Ovary (tissue), 10 donors: ENCODE data around the gene MUC3A. TPM values are rescaled to one million over a fixed set of nuclear protein-coding genes. Genes with fewer than 3 reads are reported as not detected.

ENCODE experiments used
- DNase-seq, 5 donors: peaks; one replicate each; pipeline ENCODE4 v3.0.0-alpha.2; 2019 to 2020
- H3K27ac ChIP-seq, 2 donors: fragments of 200-600 bp; one replicate each; pipeline versions ENCODE4 v1.5.1 to v1.8.0; 2019 to 2022
- H3K27me3 ChIP-seq: fragments of 200-600 bp; one replicate; pipeline ENCODE4 v1.8.0; 2022
- H3K36me3 ChIP-seq: fragments of 200-600 bp; sonication (generic); one replicate; pipeline ENCODE4 v1.5.1; 2019
- H3K4me1 ChIP-seq: one replicate; pipeline ENCODE4 v1.8.1; 2013; ENCODE audit warnings: mild to moderate bottlenecking, moderate library complexity; ENCODE audit not compliant: insufficient read depth
- H3K4me3 ChIP-seq: fragments of 200-600 bp; sonication (generic); one replicate; pipeline ENCODE4 v1.5.1; 2017
- H3K9me3 ChIP-seq, 2 donors: fragments of 200-600 bp in 1 of 2; sonication (generic) in 1 of 2; one replicate each; pipeline versions ENCODE4 v1.5.1 to v1.8.1; 2013 to 2019; ENCODE audit warnings: mild to moderate bottlenecking in 1 of 2, moderate library complexity in 1 of 2
- EP300 ChIP-seq: sonication (generic); formaldehyde crosslinking; IDR thresholded peaks from one replicate; pipeline ENCODE4 v1.6.1; 2017; ENCODE audit warnings: antibody characterized with exemption
- POLR2A ChIP-seq: fragments of 450-650 bp; IDR thresholded peaks from one replicate; pipeline ENCODE4 v1.6.1; 2017; ENCODE audit warnings: antibody characterized with exemption, mild to moderate bottlenecking, moderate library complexity
- WGBS, 3 donors: extraction: QIAGEN DNeasy Blood & Tissue Kit in 1 of 3; methylation state at CpG; one replicate each; pipeline versions ENCODE4 v1.1.5 to v1.1.7; 2013 to 2017; 5-methylcytosine and 5-hydroxymethylcytosine counted together
- intact Hi-C, 4 donors: fragments of 100-400 bp; cut with DNase I; formaldehyde crosslinking; loops; one replicate each; pipeline versions ENCODE4 v1.11.0 to v1.15.1; 2022 to 2023
- long read RNA-seq, 3 donors: library from polyadenylated mRNA in 2 of 3; unstranded in 2 of 3; transcript quantifications; one replicate each; pipeline ENCODE4 v2.0.0 and lab custom pipeline, GENCODE V29; 2021 to 2026
- polyA plus RNA-seq, 2 donors: library from polyadenylated mRNA; stranded (reverse); fragments of 200-250 nt in 1 of 2; fragments of 350-450 nt in 1 of 2; fragmentation: Illumina TruSeq in 1 of 2; extraction: RNeasy Lipid Tissue Mini Kit (QIAGEN cat#74804) in 1 of 2; gene quantifications; one replicate each; pipeline ENCODE4 v1.2.3, GENCODE V29; 2013 to 2014
- total RNA-seq, 7 donors: library from RNA; depleted of rRNA in 2 of 7; stranded (reverse); fragments of >200 nt in 2 of 7; fragmentation: NEBNext Ultra II Directional in 3 of 7; extraction: Animal tissue kit (Norgen Biotek cat#: 25700) in 3 of 7; gene quantifications; one replicate each; pipeline versions ENCODE4 v1.1.0 to v1.2.4, GENCODE V29; 2016 to 2023
- TF ChIP-seq, protein P1 (sequence below), 3 donors: fragments of 450-650 bp in 2 of 3; fragments of 200-600 bp in 1 of 3; IDR thresholded peaks; one replicate each; pipeline versions ENCODE4 v1.5.1 to v1.8.0; 2016 to 2022; ENCODE audit warnings: antibody characterized with exemption in 3 of 3, mild to moderate bottlenecking in 1 of 3
- donor health status: DM: no; HTN: no; CAD: no; lungs with moderate emphysema.
- donor health status: DM: no; HTN: no; CAD: no.
- donor health status: Bipolar disorder and iron deficiency.
- donor health status: DM: yes; HTN: yes; CAD: no.
- donor health status: DM: no; HTN: no; CAD: no.
- donor health status: DM: yes; HTN: yes; CAD: no.

MUC3A gene
- total RNA-seq, result under 1 TPM in 2 of 7 donors, not detected in 5; 0.36 to 0.72 TPM
- polyA plus RNA-seq, result under 1 TPM; 0.16 to 0.50 TPM
- long read RNA-seq, donor 1, result 0 reads
- long read RNA-seq, donor 2, partial matches to known transcripts, result 0 of 1 reads
- long read RNA-seq, donor 2, other reads (novel, unspliced or antisense), result 0 of 1 reads
- long read RNA-seq, donor 3, result 0 reads

- Histone ChIP-seq H3K27me3 (no peaks in the 10 kb centered on the region), H3K27ac (no peak within 1 kb of the TSS), H3K4me3 (no peak within 1 kb of the TSS), H3K36me3 (no peaks in the 10 kb centered on the region), H3K4me1 (no peaks in the 10 kb centered on the region), H3K9me3 (no peaks in the 10 kb centered on the region)
- no peak for DNase-seq
- TF ChIP-seq EP300 (no peak), POLR2A (no peak)
- TF ChIP-seq, protein P1, sequence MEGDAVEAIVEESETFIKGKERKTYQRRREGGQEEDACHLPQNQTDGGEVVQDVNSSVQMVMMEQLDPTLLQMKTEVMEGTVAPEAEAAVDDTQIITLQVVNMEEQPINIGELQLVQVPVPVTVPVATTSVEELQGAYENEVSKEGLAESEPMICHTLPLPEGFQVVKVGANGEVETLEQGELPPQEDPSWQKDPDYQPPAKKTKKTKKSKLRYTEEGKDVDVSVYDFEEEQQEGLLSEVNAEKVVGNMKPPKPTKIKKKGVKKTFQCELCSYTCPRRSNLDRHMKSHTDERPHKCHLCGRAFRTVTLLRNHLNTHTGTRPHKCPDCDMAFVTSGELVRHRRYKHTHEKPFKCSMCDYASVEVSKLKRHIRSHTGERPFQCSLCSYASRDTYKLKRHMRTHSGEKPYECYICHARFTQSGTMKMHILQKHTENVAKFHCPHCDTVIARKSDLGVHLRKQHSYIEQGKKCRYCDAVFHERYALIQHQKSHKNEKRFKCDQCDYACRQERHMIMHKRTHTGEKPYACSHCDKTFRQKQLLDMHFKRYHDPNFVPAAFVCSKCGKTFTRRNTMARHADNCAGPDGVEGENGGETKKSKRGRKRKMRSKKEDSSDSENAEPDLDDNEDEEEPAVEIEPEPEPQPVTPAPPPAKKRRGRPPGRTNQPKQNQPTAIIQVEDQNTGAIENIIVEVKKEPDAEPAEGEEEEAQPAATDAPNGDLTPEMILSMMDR (IDR thresholded peaks at IDR 0.05), result no peak
- 15 to 18% (median 15%) methylated on average over 24 of the region's 24 CpGs for WGBS, 3 donors
- intact Hi-C loops, result no loop called here
Measured at GRCh38 chr7:100949227-100949932, at the start of gene MUC3A. TSS of gene MUC3A (plus strand) at chr7:100949534. CDS start at chr7:100949625, 91 bp downstream.

GRCh38 chr7:100900978-100901377, 48.4 kb upstream of the MUC3A start:
- no peak for DNase-seq
- no peak overlapping the region for H3K27ac ChIP-seq
- peaks cover 5% of the 10 kb centered on the region for H3K4me1 ChIP-seq
- no peaks in the 10 kb centered on the region for H3K27me3 ChIP-seq
- H3K4me3 ChIP-seq, result no peak overlapping the region
- TF ChIP-seq EP300, result no peak
- TF ChIP-seq POLR2A, result no peak
- TF ChIP-seq, protein P1 (IDR thresholded peaks at IDR 0.05), result no peak
- intact Hi-C loops, result loop anchor here in 1 of 4 donors (5.0 kb wide), 1 partner anchor 156 kb away; no protein-coding TSS in a partner anchor
- no peaks in the 10 kb centered on the region for H3K36me3 ChIP-seq
- 56 to 71% (median 61%) methylated on average over 2 of the region's 2 CpGs for whole genome bisulfite sequencing, 3 donors
- no peaks in the 10 kb centered on the region for H3K9me3 ChIP-seq

GRCh38 chr7:100901921-100902332, 47.4 kb upstream of the MUC3A start:
- 66 to 73% (median 72%) methylated on average over 5 of the region's 5 CpGs for WGBS, 3 donors
- intact Hi-C loops, result loop anchor here in 1 of 4 donors (5.0 kb wide), 1 partner anchor 155 kb away; no protein-coding TSS in a partner anchor
- H3K27me3 ChIP-seq, result no peaks in the 10 kb centered on the region
- TF ChIP-seq POLR2A (no peak), EP300 (no peak)
- TF ChIP-seq, protein P1 (IDR thresholded peaks at IDR 0.05), result no peak
- DNase-seq, result no peak
- no peaks in the 10 kb centered on the region for H3K9me3 ChIP-seq
- no peak overlapping the region for H3K4me3 ChIP-seq
- H3K36me3 ChIP-seq, result no peaks in the 10 kb centered on the region
- no peak overlapping the region for H3K27ac ChIP-seq
- H3K4me1 ChIP-seq, result peaks cover 2% of the 10 kb centered on the region

- DNase-seq, result no peak
- H3K4me3 ChIP-seq, result no peak overlapping the region
- H3K27ac ChIP-seq, result no peak overlapping the region
- intact Hi-C loops, result loop anchor here in 1 of 4 donors (5.0 kb wide), 1 partner anchor 155 kb away; no protein-coding TSS in a partner anchor
- H3K9me3 ChIP-seq, result no peaks in the 10 kb centered on the region
- no peaks in the 10 kb centered on the region for H3K4me1 ChIP-seq
- no peaks in the 10 kb centered on the region for H3K36me3 ChIP-seq
- no peaks in the 10 kb centered on the region for H3K27me3 ChIP-seq
- TF ChIP-seq, protein P1 (IDR thresholded peaks at IDR 0.05), result no peak
- TF ChIP-seq POLR2A (no peak), EP300 (no peak)
- 78 to 85% (median 79%) methylated on average over 7 of the region's 7 CpGs for WGBS, 3 donors
Measured at GRCh38 chr7:100902638-100903037, 46.7 kb upstream of the MUC3A start.
